Hypothalamus (tissue), 51 donors: Measurements from ENCODE around the gene BRINP3.

Experiments
- DNase-seq, 51 donors: peaks; one replicate each; lab custom pipeline; 2025; lab: John Stamatoyannopoulos, UW

Gene BRINP3

DNA sequence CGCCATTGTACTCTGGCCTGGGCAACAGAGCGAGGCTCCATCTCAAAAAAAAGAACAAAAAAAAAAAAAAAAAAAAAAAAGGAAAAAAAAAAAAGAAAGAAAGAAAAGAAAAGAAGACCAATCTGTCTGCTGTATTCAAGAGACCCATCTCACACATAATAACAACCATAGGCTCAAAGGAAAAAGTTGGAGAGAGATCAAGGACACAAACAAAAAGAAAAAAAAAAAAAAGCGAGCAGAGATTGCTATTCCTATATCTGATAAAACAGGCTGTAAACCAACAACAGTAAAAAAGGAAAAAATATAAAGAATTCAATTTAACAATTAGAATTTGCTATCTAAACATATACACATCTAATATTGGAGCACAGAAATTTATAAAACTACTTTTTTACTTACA is 150.4 kb downstream of the BRINP3 start:
- no peak for DNase-seq

GRCh38 chr1:190323530-190323929 is 154.1 kb downstream of the BRINP3 start:
- DNase-seq = no peak

- no peak for DNase-seq
Measured at GRCh38 chr1:190322274-190322673, 155.4 kb downstream of the BRINP3 start.

GRCh38 chr1:190320952-190321351 is 156.7 kb downstream of the BRINP3 start:
- no peak for DNase-seq

- DNase-seq = no peak
Measured at GRCh38 chr1:190312763-190313162, 164.9 kb downstream of the BRINP3 start.

DNA sequence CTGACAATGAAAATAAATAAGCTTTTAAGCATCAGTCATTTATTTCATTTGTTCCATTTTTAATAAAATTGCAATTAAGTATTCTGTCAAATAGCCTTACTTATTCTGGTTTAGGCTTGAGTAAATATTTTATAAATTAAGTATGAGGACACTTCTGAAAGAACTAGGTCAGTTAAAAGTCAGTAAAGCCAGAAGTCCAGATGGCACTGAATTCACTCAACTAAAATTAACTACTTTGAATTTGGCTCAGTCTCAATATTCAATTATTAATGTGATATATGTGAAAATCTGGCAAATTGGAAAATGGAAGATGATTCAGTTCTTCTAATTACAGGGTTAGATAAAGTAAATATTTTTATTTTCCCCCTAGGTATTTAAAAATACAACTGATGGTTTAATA is 174.2 kb downstream of the BRINP3 start:
- DNase-seq = no peak

GRCh38 chr1:190296453-190296852 is 181.2 kb downstream of the BRINP3 start:
- DNase-seq = no peak

DNA sequence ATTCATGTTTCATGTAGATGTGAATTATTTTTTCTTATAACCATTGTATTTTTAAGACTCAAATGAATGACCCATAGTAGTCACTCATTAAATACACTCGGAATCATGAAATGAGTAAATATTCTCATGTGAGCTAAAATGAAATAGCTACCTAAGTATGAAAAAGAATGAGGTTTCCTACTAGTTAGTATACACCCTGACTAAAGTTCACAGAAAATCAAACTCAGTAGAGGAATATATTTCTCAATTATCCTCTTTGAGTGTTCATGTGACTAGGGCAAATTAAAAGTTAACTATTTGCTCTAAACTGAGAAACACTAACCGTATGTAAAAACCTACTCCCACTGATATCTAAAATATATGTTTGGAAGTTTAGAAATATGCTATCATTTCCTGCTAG is 187.8 kb downstream of the BRINP3 start:
- no peak for DNase-seq

- DNase-seq = no peak
Measured at GRCh38 chr1:190286111-190286510, 191.6 kb downstream of the BRINP3 start.

DNA sequence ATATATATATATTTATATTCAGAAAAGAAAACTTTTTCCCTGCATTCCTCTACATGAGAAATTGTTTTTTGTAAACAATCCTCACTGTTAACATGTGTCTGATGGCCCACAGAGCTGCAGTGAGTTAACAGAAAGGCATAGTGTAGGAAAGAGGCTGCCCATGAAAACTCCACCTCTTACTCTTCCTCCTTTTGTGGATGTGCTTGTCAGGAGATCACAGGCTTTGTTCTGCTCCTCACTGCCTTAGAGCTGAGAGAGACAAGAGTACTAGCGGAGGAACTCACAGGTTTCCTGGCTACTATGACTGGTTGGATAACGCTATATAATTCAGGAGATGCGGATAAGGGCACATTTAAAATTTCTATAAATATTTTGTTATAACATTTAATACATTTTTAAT is 200.6 kb downstream of the BRINP3 start:
- DNase-seq = no peak

DNA sequence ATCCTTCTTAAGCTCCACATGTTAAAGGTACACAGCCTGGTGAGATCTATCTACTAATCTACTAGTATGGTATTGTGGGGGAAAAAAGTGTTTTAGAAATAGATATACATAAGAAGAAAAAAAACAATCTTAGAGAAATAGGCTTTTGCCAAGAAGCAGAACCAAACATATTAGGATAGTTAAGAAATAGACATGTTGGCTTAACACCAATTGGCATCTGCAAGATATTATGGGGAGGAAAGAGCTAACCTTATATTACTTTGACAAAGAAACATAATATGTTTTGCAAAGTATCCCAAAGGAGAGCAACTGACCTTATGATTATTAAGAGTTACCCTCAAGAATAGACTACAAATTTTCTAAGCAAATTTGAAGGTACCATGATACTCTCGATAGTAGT is 202.9 kb downstream of the BRINP3 start:
- DNase-seq = no peak

GRCh38 chr1:190273161-190273560 is 204.5 kb downstream of the BRINP3 start:
- no peak for DNase-seq

- DNase-seq = no peak
Measured at GRCh38 chr1:190262538-190262937, 215.1 kb downstream of the BRINP3 start.

- no peak for DNase-seq
Measured at GRCh38 chr1:190259424-190259823, 218.2 kb downstream of the BRINP3 start.

GRCh38 chr1:190258003-190258402 is 219.7 kb downstream of the BRINP3 start:
- no peak for DNase-seq

GRCh38 chr1:190252046-190252445 is 225.6 kb downstream of the BRINP3 start:
- DNase-seq = no peak

DNA sequence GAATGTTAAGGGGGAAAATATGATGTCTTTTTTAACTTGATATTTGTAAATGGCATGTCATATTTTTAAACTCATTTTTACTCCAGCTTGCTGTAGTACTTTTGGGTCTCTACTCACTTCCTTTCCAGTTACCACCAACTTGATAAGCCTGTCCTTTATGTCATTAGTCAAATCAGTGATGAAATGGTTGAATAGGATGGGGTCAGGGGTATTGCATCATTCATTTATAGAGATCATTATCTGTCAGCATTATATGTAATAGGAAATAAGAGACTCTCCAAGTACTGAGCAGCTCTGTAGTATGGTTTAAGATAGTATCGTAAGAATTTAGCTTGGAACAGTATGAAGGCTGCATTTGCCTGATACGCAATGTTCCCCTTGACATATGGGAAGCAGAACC is 227.3 kb downstream of the BRINP3 start:
- no peak for DNase-seq

- no peak for DNase-seq
Measured at GRCh38 chr1:190244406-190244805, 233.3 kb downstream of the BRINP3 start.

- DNase-seq = no peak
Measured at GRCh38 chr1:190243056-190243455, 234.6 kb downstream of the BRINP3 start.

GRCh38 chr1:190226006-190226405 is 251.7 kb downstream of the BRINP3 start:
- DNase-seq = peak in 6 of 51 donors; percentile 1 to 7 (median 2)

DNA sequence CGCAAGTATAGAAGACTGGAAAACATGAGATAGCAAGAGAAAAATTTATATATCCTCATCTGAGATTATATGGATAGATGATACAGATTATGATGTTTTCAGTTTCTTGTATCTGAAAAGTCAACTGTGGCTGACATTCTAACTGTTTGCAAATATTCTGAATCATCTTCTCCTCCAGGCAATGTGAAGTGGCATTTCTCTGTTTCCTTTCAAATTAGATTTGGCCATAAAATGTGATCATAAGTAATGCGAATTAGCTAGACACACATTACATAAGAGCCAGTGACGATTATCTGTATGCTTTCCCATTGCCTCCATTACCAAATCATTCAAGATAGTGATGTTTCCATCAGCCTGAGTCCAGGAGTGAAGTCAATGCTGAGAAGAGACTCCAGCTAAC is 265.2 kb downstream of the BRINP3 start:
- DNase-seq = no peak

GRCh38 chr1:190207733-190208132 is 269.9 kb downstream of the BRINP3 start:
- no peak for DNase-seq

DNA sequence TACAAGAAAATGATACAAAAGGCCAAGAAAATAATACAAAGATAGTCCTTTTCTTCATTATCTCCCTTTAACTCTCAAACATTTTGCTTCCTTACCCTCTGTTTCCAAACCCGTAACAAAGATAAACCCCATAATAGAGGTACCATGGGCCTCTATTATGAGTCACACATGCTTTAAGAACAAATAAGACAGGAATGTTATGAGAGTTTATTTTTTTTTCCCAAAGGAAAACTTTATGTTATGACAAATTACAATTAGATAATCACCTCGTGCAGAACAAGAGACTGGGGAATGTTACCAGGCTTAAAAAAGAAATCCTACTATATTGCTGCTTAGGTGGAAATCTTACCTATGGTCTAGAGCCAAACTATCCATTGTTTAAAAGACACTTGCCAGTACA is 272.0 kb downstream of the BRINP3 start:
- DNase-seq = no peak

DNA sequence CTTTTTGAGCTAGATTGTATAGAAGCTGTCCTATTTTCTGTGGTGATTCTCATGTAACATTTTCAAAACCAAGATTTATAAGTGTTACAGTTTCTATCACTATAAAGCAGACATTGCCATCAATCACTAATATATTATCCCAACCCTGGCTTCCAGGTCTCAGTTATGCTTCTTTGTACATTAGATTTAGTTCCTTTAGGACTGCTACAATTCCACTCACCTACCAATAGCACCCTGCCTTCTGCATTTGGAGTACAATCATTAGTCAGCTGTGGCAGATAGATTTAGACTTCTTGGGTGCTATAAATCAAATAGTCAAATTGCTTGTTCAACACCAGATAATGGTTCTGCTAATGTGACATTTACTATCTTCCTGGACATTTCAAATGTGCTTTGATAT is 281.6 kb downstream of the BRINP3 start:
- no peak for DNase-seq
